ENCODE data around the gene MYO5B. TPM values are rescaled to one million over a fixed set of nuclear protein-coding genes. Genes with fewer than 3 reads are reported as not detected.

Gene MYO5B
- total and polyA plus RNA-seq, 2 of the 4 experiments (the other 2 are of a cell fraction), result 0.24 to 0.54 TPM

DNA sequence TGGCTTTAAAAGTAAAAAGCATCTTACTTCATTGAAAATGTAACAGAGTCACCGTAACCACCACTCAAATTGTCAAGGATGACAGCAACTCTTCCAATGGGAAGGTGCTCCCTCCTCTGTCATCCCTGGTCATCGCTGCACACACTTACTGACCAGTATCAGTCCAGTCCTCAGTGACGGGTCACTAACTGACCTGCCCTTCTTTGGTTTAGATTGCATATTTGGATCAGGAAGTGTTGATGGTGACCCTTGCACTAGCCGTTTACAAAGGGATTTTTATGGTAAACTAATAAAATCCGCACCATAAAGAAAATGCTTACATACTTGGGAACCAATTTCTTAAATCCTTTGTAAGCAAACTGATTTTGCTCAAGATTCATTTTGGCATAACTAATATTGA, 239.7 kb downstream of the MYO5B start:
- dilution Hi-C loops (cut with HindIII; ENCODE audit: low sequenced_read_pairs, unreplicated experiment) (no loop called here), intact Hi-C loops (cut with micrococcal nuclease) (no loop called here), in situ Hi-C loops (cut with MboI; ENCODE audit: low sequenced_read_pairs) (no loop called here)
- Histone ChIP-seq H4K91ac (ENCODE audit: insufficient read depth, low read depth, low read length) (no peak overlapping the region), H3K9me3 (ENCODE audit: control insufficient read depth, insufficient read depth, low read length) (no peaks in the 10 kb centered on the region), H4K20me1 (ENCODE audit: insufficient read depth, low read length) (no peaks in the 10 kb centered on the region), H2BK120ac (ENCODE audit: low read depth, low read length) (no peak overlapping the region), H2BK20ac (ENCODE audit: low read depth, low read length) (no peak overlapping the region), H3K36me3 (ENCODE audit: control insufficient read depth, insufficient read depth, low read length) (no peaks in the 10 kb centered on the region), H2BK5ac (ENCODE audit: low read depth, low read length, poor library complexity, severe bottlenecking) (no peak overlapping the region), H4K8ac (ENCODE audit: low read depth in 2 of 2, low read length in 2 of 2) (no peak overlapping the region), H3K4ac (ENCODE audit: low read depth, low read length) (no peak overlapping the region), H3K27ac (ENCODE audit: insufficient read depth, low read length) (no peak overlapping the region), H3K4me1 (ENCODE audit: control insufficient read depth, insufficient read depth, low read length) (no peaks in the 10 kb centered on the region), H3K9ac (ENCODE audit: low read depth, low read length) (no peak overlapping the region), H3K14ac (replicated peaks; ENCODE audit: low read depth, low read length) (no peak overlapping the region), H3K27me3 (ENCODE audit: control insufficient read depth, insufficient read depth, low read length) (peaks cover 2% of the 10 kb centered on the region; the same call in 1 of the 2 replicates), H2AK9ac (replicated peaks; ENCODE audit: low read depth, low read length, poor library complexity) (no peak overlapping the region), H3K18ac (ENCODE audit: low read depth, low read length) (no peak overlapping the region), H3K4me2 (ENCODE audit: low read depth, low read length) (no peak overlapping the region), H4K5ac (ENCODE audit: low read depth, low read length) (no peak overlapping the region), H3K23ac (ENCODE audit: low read depth, low read length) (no peak overlapping the region), H3K9me1 (ENCODE audit: insufficient read depth, low read length) (no peaks in the 10 kb centered on the region), H2AFZ (replicated peaks; ENCODE audit: low read length, poor library complexity) (no peak overlapping the region), H2BK15ac (ENCODE audit: low read depth, low read length) (no peak overlapping the region), H3K4me3 (ENCODE audit: insufficient read depth, low read depth, low read length) (no peak overlapping the region), H3K79me1 (ENCODE audit: low read depth in 1 of 2, low read length in 2 of 2) (no peaks in the 10 kb centered on the region), H2AK5ac (ENCODE audit: low read depth, low read length) (no peak overlapping the region), H3K56ac (ENCODE audit: extremely low read depth, insufficient read depth, low read length) (no peak overlapping the region)
- no CpG with 5 or more reads among the region's 5 CpGs for WGBS, 2 experiments (ENCODE audit: extremely low coverage in 2 of 2, insufficient read length in 1 of 2)
- no TSS peak for BruUV-seq (replicated peaks)
- ATAC-seq (ENCODE audit: low read depth) (no peak), DNase-seq (no peak)
- ChIA-PET CTCF (no interaction called here), POLR2A (ENCODE audit: unreplicated experiment) (no interaction called here)
- TF ChIP-seq MAFK (IDR thresholded peaks at IDR 0.05; ENCODE audit: low read depth, low read length) (no peak), POLR2A (IDR thresholded peaks at IDR 0.05; ENCODE audit: low read depth, low read length) (no peak), RCOR1 (IDR thresholded peaks at IDR 0.05; ENCODE audit: insufficient replicate concordance, low read length) (no peak), FOS (IDR thresholded peaks at IDR 0.05; ENCODE audit: low read depth, low read length) (no peak), NFE2L2 (IDR thresholded peaks at IDR 0.05; ENCODE audit: low read depth, low read length) (no peak), RAD21 (IDR thresholded peaks at IDR 0.05; ENCODE audit: low read length) (no peak)
- TF ChIP-seq, protein P1, sequence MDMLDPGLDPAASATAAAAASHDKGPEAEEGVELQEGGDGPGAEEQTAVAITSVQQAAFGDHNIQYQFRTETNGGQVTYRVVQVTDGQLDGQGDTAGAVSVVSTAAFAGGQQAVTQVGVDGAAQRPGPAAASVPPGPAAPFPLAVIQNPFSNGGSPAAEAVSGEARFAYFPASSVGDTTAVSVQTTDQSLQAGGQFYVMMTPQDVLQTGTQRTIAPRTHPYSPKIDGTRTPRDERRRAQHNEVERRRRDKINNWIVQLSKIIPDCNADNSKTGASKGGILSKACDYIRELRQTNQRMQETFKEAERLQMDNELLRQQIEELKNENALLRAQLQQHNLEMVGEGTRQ (IDR thresholded peaks at IDR 0.05; ENCODE audit: low read depth, low read length), result no peak

All from IMR-90 (cell line).